Measurements from ENCODE around the gene CTAGE4.
"Not testable (repeated sequence)": the region's sequence is repeated elsewhere in the genome, so short reads cannot be mapped to it uniquely, and the experiment has no call there.

The CTAGE4 gene

GRCh38 chr7:144183166-144183565 lies at the start of gene CTAGE4:
CTAGE4 (plus strand) TSS chr7:144183466; CDS start chr7:144183504, 38 bp downstream.
- not testable (repeated sequence) for DNase-seq (ENCODE audit: low read depth); H3K4me3 ChIP-seq (ENCODE audit: control insufficient read depth, low read depth, low read length)

GRCh38 chr7:144134116-144134515 lies 49.1 kb upstream of the CTAGE4 start:
- no peak for DNase-seq (ENCODE audit: low read depth)
- no peak for TF ChIP-seq CTCF (conservative IDR thresholded peaks at IDR 0.05; ENCODE audit: control insufficient read depth, insufficient read depth, low read depth, low read length)
- H3K4me3 ChIP-seq (ENCODE audit: control insufficient read depth, low read depth, low read length), result no peak overlapping the region

GRCh38 chr7:144137501-144137900 lies 45.8 kb upstream of the CTAGE4 start:
- no peak for TF ChIP-seq CTCF (conservative IDR thresholded peaks at IDR 0.05; ENCODE audit: control insufficient read depth, insufficient read depth, low read depth, low read length)
- no peak for DNase-seq (ENCODE audit: low read depth)
- H3K4me3 ChIP-seq (ENCODE audit: control insufficient read depth, low read depth, low read length), result no peak overlapping the region

GRCh38 chr7:144142187-144142586 lies 41.1 kb upstream of the CTAGE4 start:
- TF ChIP-seq CTCF (conservative IDR thresholded peaks at IDR 0.05; ENCODE audit: control insufficient read depth, insufficient read depth, low read depth, low read length), result no peak
- no peak overlapping the region for H3K4me3 ChIP-seq (ENCODE audit: control insufficient read depth, low read depth, low read length)
- no peak for DNase-seq (ENCODE audit: low read depth)

GRCh38 chr7:144144426-144144825 lies 38.8 kb upstream of the CTAGE4 start:
- no peak for TF ChIP-seq CTCF (conservative IDR thresholded peaks at IDR 0.05; ENCODE audit: control insufficient read depth, insufficient read depth, low read depth, low read length)
- no peak overlapping the region for H3K4me3 ChIP-seq (ENCODE audit: control insufficient read depth, low read depth, low read length)
- DNase-seq (ENCODE audit: low read depth), result no peak

- no peak for DNase-seq (ENCODE audit: low read depth)
- H3K4me3 ChIP-seq (ENCODE audit: control insufficient read depth, low read depth, low read length), result no peak overlapping the region
- no peak for TF ChIP-seq CTCF (conservative IDR thresholded peaks at IDR 0.05; ENCODE audit: control insufficient read depth, insufficient read depth, low read depth, low read length)
Measured at GRCh38 chr7:144148224-144148827, 34.9 kb upstream of the CTAGE4 start.

- TF ChIP-seq CTCF (conservative IDR thresholded peaks at IDR 0.05; ENCODE audit: control insufficient read depth, insufficient read depth, low read depth, low read length), result no peak
- H3K4me3 ChIP-seq (ENCODE audit: control insufficient read depth, low read depth, low read length), result no peak overlapping the region
- DNase-seq (ENCODE audit: low read depth), result no peak
Measured at GRCh38 chr7:144158861-144159260, 24.4 kb upstream of the CTAGE4 start.

Measured in fibroblast of mammary gland (primary cell).